ENCODE results near the gene NPAT.

- no peak for TF ChIP-seq CTCF (conservative IDR thresholded peaks at IDR 0.05)
- TF ChIP-seq EZH2 (IDR thresholded peaks at IDR 0.05; ENCODE audit: low read depth) = no peak
Measured at GRCh38 chr11:108137212-108137611, 85.2 kb downstream of the NPAT start.
